ENCODE measurements around the gene NDUFAF2.

GRCh38 chr5:61159070-61159469 is 214.1 kb downstream of the NDUFAF2 start:
- TF ChIP-seq POLR2A (IDR thresholded peaks at IDR 0.05; ENCODE audit: low read length), result no peak
- no peak for TF ChIP-seq GATA1 (IDR thresholded peaks at IDR 0.05; ENCODE audit: low read depth, low read length)
